GM12878 (cell line): Measurements from ENCODE around the gene PSMD1. TPM values are rescaled to one million over a fixed set of nuclear protein-coding genes. Genes with fewer than 3 reads are reported as not detected.
A peak's percentile ranks its signal among the peaks of the same experiment; 100 is the strongest.

Experiments
- ATF3 ChIP-seq: IDR thresholded peaks from 2 replicates; pipeline ENCODE4 v1.6.1; 2011; ENCODE audit warnings: low read depth, mild to moderate bottlenecking, low read length, moderate library complexity, borderline replicate concordance; ENCODE audit errors: extremely low read depth
- CTCF ChIP-seq, 3 experiments: IDR thresholded peaks in 2 of 3; conservative IDR thresholded peaks in 1 of 3; 2 replicates each; pipeline ENCODE4 v1.5.1; 2011; ENCODE audit warnings: low read depth in 3 of 3, low read length in 3 of 3, mild to moderate bottlenecking in 3 of 3, control low read depth in 2 of 3, moderate library complexity in 2 of 3, inconsistent platforms in 1 of 3, mixed read lengths in 1 of 3; ENCODE audit not compliant: control insufficient read depth in 2 of 3, insufficient read depth in 1 of 3; ENCODE audit errors: extremely low read depth in 1 of 3
- CUX1 ChIP-seq: IDR thresholded peaks from 2 replicates; pipeline ENCODE4 v1.6.1; 2012; ENCODE audit warnings: improper control_type of control experiment, low read depth, low read length; ENCODE audit not compliant: insufficient replicate concordance
- E2F4 ChIP-seq: IDR thresholded peaks from 2 replicates; pipeline ENCODE4 v1.6.1; 2012; ENCODE audit warnings: low read depth, low read length, improper control_type of control experiment
- E2F8 ChIP-seq: fragments of 450-650 bp; IDR thresholded peaks from 2 replicates; pipeline ENCODE4 v1.6.1; 2018; ENCODE audit warnings: mild to moderate bottlenecking, low read depth, moderate library complexity; ENCODE audit not compliant: partially characterized antibody
- EGR1 ChIP-seq, 2 experiments: IDR thresholded peaks; 1 replicate in 1 of 2; 2 replicates in 1 of 2; pipeline ENCODE4 v1.6.1; 2011 to 2012; ENCODE audit warnings: low read depth in 2 of 2, low read length in 2 of 2, borderline replicate concordance in 1 of 2, mild to moderate bottlenecking in 1 of 2, moderate library complexity in 1 of 2
- FOS ChIP-seq: IDR thresholded peaks from 3 replicates; pipeline ENCODE4 v1.6.1; 2011; ENCODE audit warnings: borderline replicate concordance; ENCODE audit not compliant: insufficient read length; ENCODE audit errors: extremely low read depth
- LARP7 ChIP-seq: fragments of 450-650 bp; IDR thresholded peaks from 2 replicates; pipeline ENCODE4 v1.6.1; 2017; ENCODE audit warnings: mild to moderate bottlenecking
- NFYB ChIP-seq: IDR thresholded peaks from 2 replicates; pipeline ENCODE4 v1.6.1; 2011; ENCODE audit warnings: low read depth, mild to moderate bottlenecking, low read length, improper control_type of control experiment, moderate library complexity; ENCODE audit not compliant: insufficient read depth
- RAD21 ChIP-seq: IDR thresholded peaks from 2 replicates; pipeline ENCODE4 v1.6.1; 2011; ENCODE audit warnings: mild to moderate bottlenecking, low read depth, low read length, moderate library complexity; ENCODE audit not compliant: insufficient read depth
- ZBTB11 ChIP-seq: fragments of 450-650 bp; formaldehyde crosslinking; IDR thresholded peaks from 2 replicates; pipeline ENCODE4 v1.5.0; 2022; ENCODE audit warnings: mild to moderate bottlenecking, missing genetic modification characterization
- ZNF274 ChIP-seq: IDR thresholded peaks from one replicate; pipeline ENCODE4 v1.8.0; 2011; ENCODE audit not compliant: insufficient read length, insufficient read depth
- polyA plus RNA-seq, 11 experiments: library from polyadenylated mRNA; depleted of rRNA in 4 of 11; unstranded in 6 of 11; stranded (reverse) in 5 of 11; fragments of >200 nt; fragmentation: Nextera tagmentation in 4 of 11; fragmentation: Illumina TruSeq in 1 of 11; extraction: Ambion mirVana in 4 of 11; extraction: Trizol in 1 of 11; gene quantifications; 1 replicate in 1 of 11; 2 replicates in 10 of 11; pipeline versions ENCODE4 v1.2.1 to v1.2.3, GENCODE V29; 2011 to 2016; ENCODE audit warnings: inconsistent platforms in 2 of 11, missing spikeins in 2 of 11, low read depth in 1 of 11
- total RNA-seq, 4 experiments: library from RNA; depleted of rRNA in 3 of 4; stranded (reverse); fragments of >200 nt in 3 of 4; fragmentation: Illumina TruSeq in 1 of 4; extraction: Trizol in 1 of 4; gene quantifications; 2 replicates each; pipeline versions ENCODE4 v1.2.1 to v1.2.3, GENCODE V29; 2013 to 2021

Gene PSMD1
- total and polyA plus RNA-seq, 10 of the 15 experiments (the other 5 are each of a cell fraction or from before 2014, with no cell fraction given) = 87.4 to 220 (median 139) TPM

GRCh38 chr2:231104115-231104713 lies 47.5 kb downstream of the PSMD1 start (continued):
- no peak for TF ChIP-seq ZBTB11 (CRISPR knock-in tag)
- no peak for TF ChIP-seq EGR1 (IDR thresholded peaks at IDR 0.05; ENCODE audit: borderline replicate concordance in 1 of 2, low read depth in 2 of 2, low read length in 2 of 2)
- TF ChIP-seq E2F8 = no peak
- TF ChIP-seq LARP7 = no peak
- TF ChIP-seq FOS = no peak
- TF ChIP-seq ATF3 = no peak
- peak; percentile 74 to 85 (median 81) for TF ChIP-seq CTCF (IDR thresholded peaks at IDR 0.05 in 2 of 3, conservative IDR thresholded peaks at IDR 0.05 in 1 of 3; ENCODE audit: control insufficient read depth in 2 of 3, extremely low read depth in 1 of 3, insufficient read depth in 1 of 3, low read depth in 3 of 3, low read length in 3 of 3)
- TF ChIP-seq ZNF274 = no peak
- TF ChIP-seq E2F4 = no peak
- no peak for TF ChIP-seq NFYB
- no peak for TF ChIP-seq CUX1
- TF ChIP-seq RAD21 = peak; percentile 97
